Measurements from ENCODE around the gene ZNF514.

DNA sequence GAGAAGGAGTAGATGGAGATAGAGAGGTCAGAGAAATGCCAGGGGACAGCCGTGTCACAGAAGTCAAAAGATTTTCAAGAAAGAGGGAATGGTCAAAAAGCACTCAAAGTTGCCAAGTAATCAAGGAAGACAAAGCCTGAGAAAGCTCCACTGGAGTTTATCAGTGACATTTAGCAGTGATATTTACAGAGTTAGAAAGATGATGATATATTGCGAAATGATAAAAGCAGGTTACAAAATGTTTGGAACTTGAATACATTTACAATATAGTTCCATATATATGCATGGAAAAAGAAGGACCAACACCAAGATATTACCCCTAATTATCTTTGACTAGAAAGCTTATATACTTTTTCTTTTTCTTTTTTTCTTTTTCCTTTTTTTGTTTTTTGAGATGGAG, 26.3 kb upstream of the ZNF514 start:
- TF ChIP-seq, protein P1, sequence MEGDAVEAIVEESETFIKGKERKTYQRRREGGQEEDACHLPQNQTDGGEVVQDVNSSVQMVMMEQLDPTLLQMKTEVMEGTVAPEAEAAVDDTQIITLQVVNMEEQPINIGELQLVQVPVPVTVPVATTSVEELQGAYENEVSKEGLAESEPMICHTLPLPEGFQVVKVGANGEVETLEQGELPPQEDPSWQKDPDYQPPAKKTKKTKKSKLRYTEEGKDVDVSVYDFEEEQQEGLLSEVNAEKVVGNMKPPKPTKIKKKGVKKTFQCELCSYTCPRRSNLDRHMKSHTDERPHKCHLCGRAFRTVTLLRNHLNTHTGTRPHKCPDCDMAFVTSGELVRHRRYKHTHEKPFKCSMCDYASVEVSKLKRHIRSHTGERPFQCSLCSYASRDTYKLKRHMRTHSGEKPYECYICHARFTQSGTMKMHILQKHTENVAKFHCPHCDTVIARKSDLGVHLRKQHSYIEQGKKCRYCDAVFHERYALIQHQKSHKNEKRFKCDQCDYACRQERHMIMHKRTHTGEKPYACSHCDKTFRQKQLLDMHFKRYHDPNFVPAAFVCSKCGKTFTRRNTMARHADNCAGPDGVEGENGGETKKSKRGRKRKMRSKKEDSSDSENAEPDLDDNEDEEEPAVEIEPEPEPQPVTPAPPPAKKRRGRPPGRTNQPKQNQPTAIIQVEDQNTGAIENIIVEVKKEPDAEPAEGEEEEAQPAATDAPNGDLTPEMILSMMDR (conservative IDR thresholded peaks at IDR 0.05): no peak
- TF ChIP-seq EZH2 (IDR thresholded peaks at IDR 0.05; ENCODE audit: low read depth): no peak
